ENCODE data around the gene CYB5A.

- TF ChIP-seq USF2 (CRISPR knock-in tag; IDR thresholded peaks at IDR 0.05), result no peak
- no peak for TF ChIP-seq ZNF780A (CRISPR knock-in tag; IDR thresholded peaks at IDR 0.05)
- no peak for TF ChIP-seq POLR2A (conservative IDR thresholded peaks at IDR 0.05)
Observed at GRCh38 chr18:74281980-74282754, 9.6 kb downstream of the CYB5A start.
